HG02840 (cell line): ENCODE data around the gene KIAA0930.

ENCODE experiments used
- ATAC-seq: cut with Tn5 transposase; IDR thresholded peaks from one replicate; pipeline ENCODE4 v1.9.1; 2021; ENCODE audit warnings: mild to moderate bottlenecking, moderate library complexity, moderate number of reproducible peaks; ENCODE audit not compliant: unreplicated experiment, low FRiP score

The KIAA0930 gene

GRCh38 chr22:45155050-45155840 is 85.4 kb downstream of the KIAA0930 start:
- no peak for ATAC-seq

- ATAC-seq = no peak
These were observed 86.3 kb downstream of the KIAA0930 start for GRCh38 chr22:45154383-45154782.

GRCh38 chr22:45151503-45151902 is 89.2 kb downstream of the KIAA0930 start:
- no peak for ATAC-seq

- no peak for ATAC-seq
These were observed 90.6 kb downstream of the KIAA0930 start for GRCh38 chr22:45150139-45150538.

- ATAC-seq = no peak
These were observed 91.0 kb downstream of the KIAA0930 start for GRCh38 chr22:45149671-45150070.

- ATAC-seq = no peak
These were observed 95.8 kb downstream of the KIAA0930 start for GRCh38 chr22:45144916-45145315.

- ATAC-seq = no peak
These were observed 98.3 kb downstream of the KIAA0930 start for GRCh38 chr22:45142376-45142775.
